Spleen (tissue), 7 donors: ENCODE data around the gene MYLK4.

Experiments
- POLR2A ChIP-seq, 3 donors: fragments of 450-650 bp; IDR thresholded peaks; one replicate each; pipeline ENCODE4 v1.5.1; 2017; ENCODE audit warnings: antibody characterized with exemption in 3 of 3, mild to moderate bottlenecking in 1 of 3
- POLR2AphosphoS5 ChIP-seq, 3 donors: sonication (generic); formaldehyde crosslinking; IDR thresholded peaks; one replicate each; pipeline ENCODE4 v1.5.1; 2017; ENCODE audit warnings: antibody characterized with exemption in 3 of 3
- TF ChIP-seq, protein P1 (sequence below), 11 experiments: fragments of 200-600 bp in 7 of 11; fragments of 450-650 bp in 4 of 11; sonication (generic) in 4 of 11; IDR thresholded peaks in 8 of 11; conservative IDR thresholded peaks in 3 of 11; 1 replicate in 7 of 11; 2 replicates in 4 of 11; pipeline versions ENCODE4 v1.4.0 to v1.8.0; 2016 to 2021; ENCODE audit warnings: antibody characterized with exemption in 11 of 11, inconsistent platforms in 4 of 11, mild to moderate bottlenecking in 1 of 11
- donor health status: DM: no; HTN: no; CAD: no; lungs with moderate emphysema.
- donor health status: DM: no; HTN: no; CAD: no.
- donor health status: DM: no; HTN: no; CAD: no.

DNA sequence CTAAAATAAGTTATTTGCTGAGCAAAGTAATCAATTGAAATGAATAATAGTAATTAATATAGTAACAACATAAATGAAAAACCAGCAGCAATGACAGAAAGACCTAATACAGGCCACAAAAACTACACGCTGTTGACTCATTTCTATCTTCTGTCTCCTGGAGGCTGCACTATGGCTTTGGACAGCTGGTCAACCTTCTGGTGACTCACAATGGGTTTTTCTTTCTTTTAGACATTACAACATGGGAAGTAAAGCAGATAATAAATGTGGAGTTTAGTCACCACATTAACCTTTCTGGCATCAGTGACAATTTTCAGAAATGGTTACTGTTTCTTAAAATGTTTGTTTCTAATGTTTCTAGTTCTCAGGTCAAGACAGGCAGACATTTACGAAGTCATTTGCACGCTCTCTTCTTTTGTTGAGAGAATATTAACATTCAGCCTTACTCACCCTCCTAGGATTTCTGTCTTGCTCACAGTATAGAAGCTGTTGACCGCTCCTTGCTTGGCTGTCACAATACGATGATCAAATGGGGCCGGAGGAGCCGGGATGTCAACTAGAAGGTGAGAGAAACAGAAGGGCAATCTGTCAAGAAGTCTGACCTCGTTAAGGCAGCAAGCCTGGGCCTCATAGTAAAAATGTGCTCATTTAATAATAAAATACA, 62.2 kb downstream of the MYLK4 start:
- TF ChIP-seq, protein P1, sequence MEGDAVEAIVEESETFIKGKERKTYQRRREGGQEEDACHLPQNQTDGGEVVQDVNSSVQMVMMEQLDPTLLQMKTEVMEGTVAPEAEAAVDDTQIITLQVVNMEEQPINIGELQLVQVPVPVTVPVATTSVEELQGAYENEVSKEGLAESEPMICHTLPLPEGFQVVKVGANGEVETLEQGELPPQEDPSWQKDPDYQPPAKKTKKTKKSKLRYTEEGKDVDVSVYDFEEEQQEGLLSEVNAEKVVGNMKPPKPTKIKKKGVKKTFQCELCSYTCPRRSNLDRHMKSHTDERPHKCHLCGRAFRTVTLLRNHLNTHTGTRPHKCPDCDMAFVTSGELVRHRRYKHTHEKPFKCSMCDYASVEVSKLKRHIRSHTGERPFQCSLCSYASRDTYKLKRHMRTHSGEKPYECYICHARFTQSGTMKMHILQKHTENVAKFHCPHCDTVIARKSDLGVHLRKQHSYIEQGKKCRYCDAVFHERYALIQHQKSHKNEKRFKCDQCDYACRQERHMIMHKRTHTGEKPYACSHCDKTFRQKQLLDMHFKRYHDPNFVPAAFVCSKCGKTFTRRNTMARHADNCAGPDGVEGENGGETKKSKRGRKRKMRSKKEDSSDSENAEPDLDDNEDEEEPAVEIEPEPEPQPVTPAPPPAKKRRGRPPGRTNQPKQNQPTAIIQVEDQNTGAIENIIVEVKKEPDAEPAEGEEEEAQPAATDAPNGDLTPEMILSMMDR (IDR thresholded peaks at IDR 0.05 in 8 of 11, conservative IDR thresholded peaks at IDR 0.05 in 3 of 11), result no peak
- TF ChIP-seq POLR2A (IDR thresholded peaks at IDR 0.05) (no peak), POLR2AphosphoS5 (IDR thresholded peaks at IDR 0.05) (no peak)
